AML-193 (cell line): Measurements from ENCODE around the gene WDR4.
"Not testable (repeated sequence)": the region's sequence is repeated elsewhere in the genome, so short reads cannot be mapped to it uniquely, and the experiment has no call there.

Source experiments
- DNase-seq, 2 experiments: peaks; one replicate each; lab custom pipeline; 2025; lab: John Stamatoyannopoulos, UW

WDR4 gene

GRCh38 chr21:42815217-42815616 lies 64.1 kb downstream of the WDR4 start:
- DNase-seq = no peak

GRCh38 chr21:42812528-42813241 lies 66.7 kb downstream of the WDR4 start:
- not testable (repeated sequence) for DNase-seq

GRCh38 chr21:42811960-42812359 lies 67.4 kb downstream of the WDR4 start:
- DNase-seq = no peak

GRCh38 chr21:42809577-42810475 lies 69.5 kb downstream of the WDR4 start:
- DNase-seq = no peak

GRCh38 chr21:42809171-42809570 lies 70.2 kb downstream of the WDR4 start:
- DNase-seq = no peak

GRCh38 chr21:42807938-42808613 lies 71.3 kb downstream of the WDR4 start:
- DNase-seq = no peak

- not testable (repeated sequence) for DNase-seq
Measured at GRCh38 chr21:42807293-42807895, 71.9 kb downstream of the WDR4 start.

GRCh38 chr21:42806509-42807140 lies 72.7 kb downstream of the WDR4 start:
- no peak for DNase-seq

GRCh38 chr21:42801616-42802015 lies 77.7 kb downstream of the WDR4 start:
- DNase-seq = not testable (repeated sequence)

- no peak for DNase-seq
Measured at GRCh38 chr21:42799948-42800347, 79.4 kb downstream of the WDR4 start.

GRCh38 chr21:42799516-42799915 lies 79.8 kb downstream of the WDR4 start:
- no peak for DNase-seq
